Spleen (tissue), 11 donors: Measurements from ENCODE around the gene FNDC7. TPM values are rescaled to one million over a fixed set of nuclear protein-coding genes. Genes with fewer than 3 reads are reported as not detected.

ENCODE experiments used
- DNase-seq: peaks from one replicate; pipeline ENCODE4 v3.0.0-alpha.2; 2020
- H3K27ac ChIP-seq, 8 donors: fragments of 200-600 bp; sonication (generic) in 7 of 8; 1 replicate in 4 of 8; 2 replicates in 4 of 8; pipeline versions ENCODE4 v1.5.0 to v1.8.0; 2016 to 2021; ENCODE audit warnings: inconsistent platforms in 4 of 8, mild to moderate bottlenecking in 4 of 8, moderate library complexity in 1 of 8
- H3K27me3 ChIP-seq, 7 donors: fragments of 200-600 bp; sonication (generic) in 6 of 7; replicated peaks in 1 of 7; 1 replicate in 4 of 7; 2 replicates in 3 of 7; pipeline versions ENCODE4 v1.5.0 to v1.8.0; 2016 to 2021; ENCODE audit warnings: inconsistent platforms in 3 of 7, mild to moderate bottlenecking in 1 of 7
- H3K36me3 ChIP-seq, 6 donors: fragments of 200-600 bp; sonication (generic) in 5 of 6; 1 replicate in 4 of 6; 2 replicates in 2 of 6; pipeline versions ENCODE4 v1.5.0 to v1.8.0; 2016 to 2021; ENCODE audit warnings: inconsistent platforms in 2 of 6
- H3K4me1 ChIP-seq, 6 donors: fragments of 200-600 bp; sonication (generic) in 5 of 6; 1 replicate in 3 of 6; 2 replicates in 3 of 6; pipeline versions ENCODE4 v1.5.0 to v1.8.0; 2016 to 2021; ENCODE audit warnings: inconsistent platforms in 3 of 6
- H3K4me3 ChIP-seq, 8 donors: fragments of 200-600 bp; sonication (generic) in 7 of 8; 1 replicate in 4 of 8; 2 replicates in 4 of 8; pipeline versions ENCODE4 v1.5.0 to v1.8.0; 2016 to 2021; ENCODE audit warnings: inconsistent platforms in 4 of 8, mild to moderate bottlenecking in 4 of 8, moderate library complexity in 2 of 8
- H3K9me3 ChIP-seq, 8 donors: fragments of 200-600 bp; sonication (generic) in 7 of 8; 1 replicate in 4 of 8; 2 replicates in 4 of 8; pipeline versions ENCODE4 v1.5.0 to v1.8.0; 2016 to 2021; ENCODE audit warnings: inconsistent platforms in 4 of 8
- CTCF ChIP-seq, 11 experiments: fragments of 200-600 bp in 7 of 11; fragments of 450-650 bp in 4 of 11; sonication (generic) in 4 of 11; IDR thresholded peaks in 8 of 11; conservative IDR thresholded peaks in 3 of 11; 1 replicate in 7 of 11; 2 replicates in 4 of 11; pipeline versions ENCODE4 v1.4.0 to v1.8.0; 2016 to 2021; ENCODE audit warnings: antibody characterized with exemption in 11 of 11, inconsistent platforms in 4 of 11, mild to moderate bottlenecking in 1 of 11
- POLR2A ChIP-seq, 3 donors: fragments of 450-650 bp; IDR thresholded peaks; one replicate each; pipeline ENCODE4 v1.5.1; 2017; ENCODE audit warnings: antibody characterized with exemption in 3 of 3, mild to moderate bottlenecking in 1 of 3
- POLR2AphosphoS5 ChIP-seq, 3 donors: sonication (generic); formaldehyde crosslinking; IDR thresholded peaks; one replicate each; pipeline ENCODE4 v1.5.1; 2017; ENCODE audit warnings: antibody characterized with exemption in 3 of 3
- WGBS, 5 donors: extraction: QIAGEN DNeasy Blood & Tissue Kit in 3 of 5; methylation state at CpG; one replicate each; pipeline versions ENCODE4 v1.1.5 to v1.1.7; 2013 to 2018; 5-methylcytosine and 5-hydroxymethylcytosine counted together
- intact Hi-C: fragments of 100-400 bp; cut with DNase I; formaldehyde crosslinking; loops from one replicate; pipeline ENCODE4 v1.15.0; 2023; ENCODE audit warnings: low total_unique reads
- polyA plus RNA-seq, 3 donors: library from polyadenylated mRNA; stranded (reverse); fragments of 200-250 nt; gene quantifications; one replicate each; pipeline ENCODE4 v1.2.1, GENCODE V29; 2013
- total RNA-seq, 7 donors: library from RNA; depleted of rRNA in 3 of 7; stranded (reverse); fragments of >200 nt in 3 of 7; fragmentation: NEBNext Ultra II Directional in 4 of 7; extraction: Animal tissue kit (Norgen Biotek cat#: 25700) in 4 of 7; gene quantifications; one replicate each; pipeline versions ENCODE4 v1.1.0 to v1.2.1, GENCODE V29; 2016 to 2021
- donor health status: healthy with polysubstance abuse.
- donor health status: DM: no; HTN: no; CAD: no; lungs with moderate emphysema.
- donor health status: DM: no; HTN: no; CAD: no.
- donor health status: Bipolar disorder and iron deficiency.
- donor health status: healthy.
- donor health status: DM: no; HTN: no; CAD: no.
- donor health status: DM: yes; HTN: yes; CAD: no.

FNDC7 gene
- total and polyA plus RNA-seq, 10 donors, result 0.04 to 0.98 (median 0.37) TPM; not detected in 6

GRCh38 chr1:108716437-108717230 is 3.9 kb downstream of the FNDC7 start:
- TF ChIP-seq POLR2AphosphoS5 (IDR thresholded peaks at IDR 0.05) (no peak), CTCF (IDR thresholded peaks at IDR 0.05 in 8 of 11, conservative IDR thresholded peaks at IDR 0.05 in 3 of 11) (no peak), POLR2A (IDR thresholded peaks at IDR 0.05) (no peak)
- Histone ChIP-seq H3K27ac (no peak overlapping the region), H3K9me3 (no peaks in the 10 kb centered on the region), H3K36me3 (no peaks in the 10 kb centered on the region), H3K4me3 (no peak overlapping the region), H3K4me1 (no peaks in the 10 kb centered on the region), H3K27me3 (no peaks in the 10 kb centered on the region)
- 85 to 97% (median 93%) methylated on average over 2 of the region's 2 CpGs for WGBS, 5 donors
- intact Hi-C loops, result no loop called here
- no peak for DNase-seq

GRCh38 chr1:108717774-108718316 is 5.1 kb downstream of the FNDC7 start:
- intact Hi-C loops, result no loop called here
- no peaks in the 10 kb centered on the region for H3K9me3 ChIP-seq
- WGBS, 5 donors, result 84 to 93% (median 91%) methylated on average over 9 of the region's 9 CpGs
- H3K4me3 ChIP-seq, result no peak overlapping the region
- no peaks in the 10 kb centered on the region for H3K36me3 ChIP-seq
- H3K4me1 ChIP-seq, result no peaks in the 10 kb centered on the region
- no peaks in the 10 kb centered on the region for H3K27me3 ChIP-seq
- no peak overlapping the region for H3K27ac ChIP-seq
- no peak for DNase-seq
- TF ChIP-seq POLR2A (IDR thresholded peaks at IDR 0.05), result no peak
- no peak for TF ChIP-seq CTCF (IDR thresholded peaks at IDR 0.05 in 8 of 11, conservative IDR thresholded peaks at IDR 0.05 in 3 of 11)
- TF ChIP-seq POLR2AphosphoS5 (IDR thresholded peaks at IDR 0.05), result no peak

GRCh38 chr1:108718927-108719655 is 6.4 kb downstream of the FNDC7 start:
- Histone ChIP-seq H3K27me3 (no peaks in the 10 kb centered on the region), H3K27ac (no peak overlapping the region), H3K4me3 (no peak overlapping the region), H3K9me3 (no peaks in the 10 kb centered on the region), H3K4me1 (no peaks in the 10 kb centered on the region), H3K36me3 (no peaks in the 10 kb centered on the region)
- intact Hi-C loops, result no loop called here
- 54 to 78% (median 66%) methylated on average over 6 of the region's 6 CpGs for WGBS, 5 donors
- no peak for DNase-seq
- no peak for TF ChIP-seq CTCF (IDR thresholded peaks at IDR 0.05 in 8 of 11, conservative IDR thresholded peaks at IDR 0.05 in 3 of 11)
